Testis (tissue), 2 donors: Measurements from ENCODE around the gene HS6ST3.

ENCODE experiments used
- CTCF ChIP-seq, 3 experiments: fragments of 450-650 bp in 2 of 3; fragments of 200-600 bp in 1 of 3; sonication (generic) in 1 of 3; IDR thresholded peaks; one replicate each; pipeline ENCODE4 v1.5.1; 2016 to 2019; ENCODE audit warnings: antibody characterized with exemption in 3 of 3, mild to moderate bottlenecking in 2 of 3, moderate library complexity in 1 of 3
- POLR2A ChIP-seq: fragments of 450-650 bp; IDR thresholded peaks from one replicate; pipeline ENCODE4 v1.6.1; 2017; ENCODE audit warnings: antibody characterized with exemption, mild to moderate bottlenecking, moderate library complexity

GRCh38 chr13:96684907-96685306 lies 595.0 kb downstream of the HS6ST3 start:
- TF ChIP-seq CTCF (IDR thresholded peaks at IDR 0.05) (no peak), POLR2A (no peak)
